HTR-8/SVneo (cell line): ENCODE data around the gene ARFRP1.
"Not testable (repeated sequence)": the region's sequence is repeated elsewhere in the genome, so short reads cannot be mapped to it uniquely, and the experiment has no call there.

Experiments
- DNase-seq: peaks from one replicate; pipeline ENCODE4 v3.0.0; 2011; ENCODE audit warnings: low spot score, mixed read lengths; ENCODE audit not compliant: insufficient read length
- FAIRE-seq: peaks from 2 replicates; lab custom pipeline; 2011; peaks lifted over from hg19 to GRCh38; lab: Jason Lieb, UNC

The ARFRP1 gene

GRCh38 chr20:63733579-63734081, 25.9 kb upstream of the ARFRP1 start:
- no peak for FAIRE-seq
- no peak for DNase-seq

- FAIRE-seq (peak; percentile 9), DNase-seq (no peak)
Measured at GRCh38 chr20:63733117-63733516, 25.3 kb upstream of the ARFRP1 start.

GRCh38 chr20:63732118-63733095, 24.6 kb upstream of the ARFRP1 start:
- DNase-seq, result no peak
- peak; percentile 100 for FAIRE-seq

- FAIRE-seq (no peak), DNase-seq (no peak)
Measured at GRCh38 chr20:63731410-63731809, 23.6 kb upstream of the ARFRP1 start.

GRCh38 chr20:63730189-63730733, 22.5 kb upstream of the ARFRP1 start:
- DNase-seq, FAIRE-seq: not testable (repeated sequence)

- peak; percentile 4 for FAIRE-seq
- not testable (repeated sequence) for DNase-seq
Measured at GRCh38 chr20:63722967-63723622, 15.3 kb upstream of the ARFRP1 start.

- DNase-seq, result no peak
- no peak for FAIRE-seq
Measured at GRCh38 chr20:63718996-63719395, 11.2 kb upstream of the ARFRP1 start.

GRCh38 chr20:63714858-63715257, 7.1 kb upstream of the ARFRP1 start:
- DNase-seq (no peak), FAIRE-seq (peak; percentile 16)

GRCh38 chr20:63712191-63712590, 4.4 kb upstream of the ARFRP1 start:
- no peak for FAIRE-seq
- no peak for DNase-seq

- no peak for FAIRE-seq
- no peak for DNase-seq
Measured at GRCh38 chr20:63711085-63711645, 3.4 kb upstream of the ARFRP1 start.

- no peak for DNase-seq
Measured at GRCh38 chr20:63709149-63709527, 1.4 kb upstream of the ARFRP1 start.

GRCh38 chr20:63708301-63709148, 749 bp upstream of the ARFRP1 start:
- no peak for DNase-seq
- peak; percentile 38 for FAIRE-seq

More at GRCh38 chr20:63709149-63709527, 1.4 kb upstream of the ARFRP1 start:
- no peak for FAIRE-seq

- FAIRE-seq, result peak; percentile 92
- DNase-seq, result no peak
Measured at GRCh38 chr20:63706852-63707557, 771 bp downstream of the ARFRP1 start.

- FAIRE-seq, result peak; percentile 49
- no peak for DNase-seq
Measured at GRCh38 chr20:63706027-63706695, 1.6 kb downstream of the ARFRP1 start.

- FAIRE-seq (no peak), DNase-seq (no peak)
Measured at GRCh38 chr20:63705232-63706026, 2.3 kb downstream of the ARFRP1 start.

GRCh38 chr20:63704749-63705117, 3.0 kb downstream of the ARFRP1 start:
- FAIRE-seq, result peak; percentile 67

GRCh38 chr20:63703976-63704748, 3.6 kb downstream of the ARFRP1 start:
- FAIRE-seq, result peak; percentile 46
- DNase-seq, result no peak

More at GRCh38 chr20:63704749-63705117, 3.0 kb downstream of the ARFRP1 start:
- no peak for DNase-seq
